ENCODE measurements around the gene ITPRID1.

Gene ITPRID1

GRCh38 chr7:31602041-31602625, 88.2 kb downstream of the ITPRID1 start:
- Histone ChIP-seq H3K4me1 (ENCODE audit: low read length) (no peaks in the 10 kb centered on the region), H4K20me1 (ENCODE audit: insufficient read depth, low read length) (no peaks in the 10 kb centered on the region), H3K36me3 (replicated peaks; ENCODE audit: low read depth, low read length) (no peaks in the 10 kb centered on the region), H3K27ac (ENCODE audit: low read length) (no peak overlapping the region), H3K9me3 (ENCODE audit: insufficient read depth, low read length) (no peaks in the 10 kb centered on the region), H2AFZ (ENCODE audit: low read depth, low read length) (no peak overlapping the region), H3K4me2 (ENCODE audit: low read length) (no peak overlapping the region), H3K79me2 (ENCODE audit: low read length) (no peaks in the 10 kb centered on the region), H3K27me3 (ENCODE audit: low read depth, low read length) (peaks cover 5% of the 10 kb centered on the region; the same call in 1 of the 2 replicates), H3K9ac (ENCODE audit: low read length) (no peak overlapping the region), H3K4me3 (ENCODE audit: low read length) (no peak overlapping the region)
- TF ChIP-seq EZH2phosphoT487 (IDR thresholded peaks at IDR 0.05; ENCODE audit: low read depth) (no peak), CTCF (IDR thresholded peaks at IDR 0.05; ENCODE audit: low read depth, low read length) (no peak)

GRCh38 chr7:31603046-31603445, 89.2 kb downstream of the ITPRID1 start:
- TF ChIP-seq CTCF (IDR thresholded peaks at IDR 0.05; ENCODE audit: low read depth, low read length) = no peak
- TF ChIP-seq EZH2phosphoT487 (IDR thresholded peaks at IDR 0.05; ENCODE audit: low read depth) = no peak
- no peak overlapping the region for H3K9ac ChIP-seq (ENCODE audit: low read length)
- H3K4me3 ChIP-seq (ENCODE audit: low read length) = no peak overlapping the region
- H3K9me3 ChIP-seq (ENCODE audit: insufficient read depth, low read length) = no peaks in the 10 kb centered on the region
- no peaks in the 10 kb centered on the region for H4K20me1 ChIP-seq (ENCODE audit: insufficient read depth, low read length)
- H3K27ac ChIP-seq (ENCODE audit: low read length) = no peak overlapping the region
- no peaks in the 10 kb centered on the region for H3K36me3 ChIP-seq (replicated peaks; ENCODE audit: low read depth, low read length)
- H3K27me3 ChIP-seq (ENCODE audit: low read depth, low read length) = peaks cover 5% of the 10 kb centered on the region; the same call in 1 of the 2 replicates
- H3K4me2 ChIP-seq (ENCODE audit: low read length) = no peak overlapping the region
- no peaks in the 10 kb centered on the region for H3K4me1 ChIP-seq (ENCODE audit: low read length)
- H3K79me2 ChIP-seq (ENCODE audit: low read length) = no peaks in the 10 kb centered on the region
- H2AFZ ChIP-seq (ENCODE audit: low read depth, low read length) = no peak overlapping the region

- Histone ChIP-seq H3K4me1 (ENCODE audit: low read length) (no peaks in the 10 kb centered on the region), H4K20me1 (ENCODE audit: insufficient read depth, low read length) (no peaks in the 10 kb centered on the region), H3K9ac (ENCODE audit: low read length) (no peak overlapping the region), H3K9me3 (ENCODE audit: insufficient read depth, low read length) (no peaks in the 10 kb centered on the region), H3K4me3 (ENCODE audit: low read length) (no peak overlapping the region), H2AFZ (ENCODE audit: low read depth, low read length) (no peak overlapping the region), H3K79me2 (ENCODE audit: low read length) (no peaks in the 10 kb centered on the region), H3K27me3 (ENCODE audit: low read depth, low read length) (no peaks in the 10 kb centered on the region), H3K36me3 (replicated peaks; ENCODE audit: low read depth, low read length) (no peaks in the 10 kb centered on the region), H3K4me2 (ENCODE audit: low read length) (no peak overlapping the region), H3K27ac (ENCODE audit: low read length) (no peak overlapping the region)
- no peak for TF ChIP-seq CTCF (IDR thresholded peaks at IDR 0.05; ENCODE audit: low read depth, low read length)
Observed at GRCh38 chr7:31613604-31614003, 99.7 kb downstream of the ITPRID1 start.

GRCh38 chr7:31633467-31633866, 119.6 kb downstream of the ITPRID1 start:
- Histone ChIP-seq H3K27me3 (ENCODE audit: low read depth, low read length) (no peaks in the 10 kb centered on the region), H4K20me1 (ENCODE audit: insufficient read depth, low read length) (no peaks in the 10 kb centered on the region), H2AFZ (ENCODE audit: low read depth, low read length) (no peak overlapping the region), H3K4me3 (ENCODE audit: low read length) (no peak overlapping the region), H3K4me2 (ENCODE audit: low read length) (no peak overlapping the region), H3K9me3 (ENCODE audit: insufficient read depth, low read length) (no peaks in the 10 kb centered on the region), H3K27ac (ENCODE audit: low read length) (no peak overlapping the region), H3K9ac (ENCODE audit: low read length) (no peak overlapping the region), H3K36me3 (replicated peaks; ENCODE audit: low read depth, low read length) (no peaks in the 10 kb centered on the region), H3K79me2 (ENCODE audit: low read length) (no peaks in the 10 kb centered on the region), H3K4me1 (ENCODE audit: low read length) (no peaks in the 10 kb centered on the region)
- TF ChIP-seq EZH2phosphoT487 (IDR thresholded peaks at IDR 0.05; ENCODE audit: low read depth) = no peak
- no peak for TF ChIP-seq CTCF (IDR thresholded peaks at IDR 0.05; ENCODE audit: low read depth, low read length)

Measured in OCI-LY3 (cell line).